HEK293 (cell line): ENCODE data around the gene SPINT2.
A peak's percentile ranks its signal among the peaks of the same experiment; 100 is the strongest.

Source experiments
- CTCF ChIA-PET: fragments of 350-600 bp; formaldehyde crosslinking; extraction: SDS; loops from one replicate; lab custom pipeline; 2021; ENCODE audit warnings: antibody characterized with exemption; lab: Yijun Ruan, JAX
- POLR2A ChIA-PET: fragments of 300-600 bp; formaldehyde crosslinking; extraction: SDS; loops from one replicate; lab custom pipeline; 2020; ENCODE audit warnings: antibody characterized with exemption, inconsistent platforms; lab: Yijun Ruan, JAX
- H3K27ac ChIP-seq: fragments of 200-500 bp; sonication (Bioruptor generic); 2 replicates; pipeline ENCODE4 v1.5.1; 2014; ENCODE audit warnings: low read depth, low read length, control low read depth, inconsistent platforms; ENCODE audit errors: extremely low read depth
- H3K36me3 ChIP-seq, 2 experiments: fragments of 200-500 bp in 1 of 2; sonication (Bioruptor generic) in 1 of 2; 1 replicate in 1 of 2; 2 replicates in 1 of 2; pipeline ENCODE4 v1.5.1; 2014 to 2017; ENCODE audit warnings: inconsistent platforms in 2 of 2, low read length in 2 of 2; ENCODE audit not compliant: control insufficient read depth in 2 of 2, insufficient read depth in 1 of 2
- H3K4me1 ChIP-seq: fragments of 200-500 bp; sonication (Bioruptor generic); 2 replicates; pipeline ENCODE4 v1.5.1; 2014; ENCODE audit warnings: mild to moderate bottlenecking, low read length, inconsistent platforms; ENCODE audit not compliant: control insufficient read depth, insufficient read depth
- H3K4me3 ChIP-seq: 2 replicates; pipeline ENCODE4 v1.5.1; 2011; ENCODE audit warnings: low read depth, mild to moderate bottlenecking, control low read depth, low read length, moderate library complexity
- H3K9me3 ChIP-seq: fragments of 200-500 bp; sonication (Bioruptor generic); 2 replicates; pipeline ENCODE4 v1.5.1; 2014; ENCODE audit warnings: low read depth, low read length, inconsistent platforms; ENCODE audit not compliant: control insufficient read depth, insufficient read depth
- EGR2 ChIP-seq: fragments of 450-650 bp; formaldehyde crosslinking; IDR thresholded peaks from 2 replicates; pipeline ENCODE4 v1.5.1; 2016; ENCODE audit warnings: low read depth, missing biosample characterization, missing genetic modification characterization
- GLIS1 ChIP-seq: fragments of 450-650 bp; formaldehyde crosslinking; IDR thresholded peaks from 2 replicates; pipeline ENCODE4 v1.5.1; 2016; ENCODE audit warnings: missing biosample characterization, missing genetic modification characterization
- GLIS2 ChIP-seq: fragments of 450-650 bp; formaldehyde crosslinking; IDR thresholded peaks from 2 replicates; pipeline ENCODE4 v1.5.1; 2016; ENCODE audit warnings: missing biosample characterization, missing genetic modification characterization
- KLF1 ChIP-seq: fragments of 450-650 bp; formaldehyde crosslinking; IDR thresholded peaks from 2 replicates; pipeline ENCODE4 v1.5.1; 2016; ENCODE audit warnings: missing biosample characterization, missing genetic modification characterization
- KLF7 ChIP-seq: fragments of 450-650 bp; formaldehyde crosslinking; IDR thresholded peaks from 2 replicates; pipeline ENCODE4 v1.5.1; 2016; ENCODE audit warnings: missing biosample characterization, missing genetic modification characterization, borderline replicate concordance
- KLF9 ChIP-seq: fragments of 450-650 bp; formaldehyde crosslinking; IDR thresholded peaks from 2 replicates; pipeline ENCODE4 v1.5.1; 2016; ENCODE audit warnings: missing biosample characterization, missing genetic modification characterization, low read depth
- ZFP3 ChIP-seq: fragments of 450-650 bp; formaldehyde crosslinking; IDR thresholded peaks from 2 replicates; pipeline ENCODE4 v1.5.1; 2016; ENCODE audit warnings: low read depth, missing biosample characterization, missing genetic modification characterization
- ZFP69B ChIP-seq: fragments of 450-650 bp; formaldehyde crosslinking; IDR thresholded peaks from 2 replicates; pipeline ENCODE4 v1.5.1; 2016; ENCODE audit warnings: missing biosample characterization, missing genetic modification characterization
- ZIC2 ChIP-seq: fragments of 450-650 bp; formaldehyde crosslinking; IDR thresholded peaks from 2 replicates; pipeline ENCODE4 v1.5.1; 2016; ENCODE audit warnings: missing biosample characterization, missing genetic modification characterization
- ZNF114 ChIP-seq: fragments of 450-650 bp; formaldehyde crosslinking; IDR thresholded peaks from 2 replicates; pipeline ENCODE4 v1.5.0; 2017; ENCODE audit warnings: missing biosample characterization, missing genetic modification characterization
- ZNF121 ChIP-seq: fragments of 450-650 bp; formaldehyde crosslinking; IDR thresholded peaks from 2 replicates; pipeline ENCODE4 v1.5.1; 2016; ENCODE audit warnings: missing biosample characterization, missing genetic modification characterization
- ZNF335 ChIP-seq: fragments of 450-650 bp; formaldehyde crosslinking; conservative IDR thresholded peaks from 2 replicates; pipeline ENCODE4 v1.5.1; 2016; ENCODE audit warnings: missing biosample characterization, missing genetic modification characterization
- ZNF341 ChIP-seq: fragments of 450-650 bp; formaldehyde crosslinking; IDR thresholded peaks from 2 replicates; pipeline ENCODE4; 2016; ENCODE audit warnings: low read depth, missing biosample characterization, missing genetic modification characterization
- ZNF354C ChIP-seq: fragments of 450-650 bp; formaldehyde crosslinking; IDR thresholded peaks from 2 replicates; pipeline ENCODE4 v1.5.1; 2016; ENCODE audit warnings: missing biosample characterization, missing genetic modification characterization, low read depth, borderline replicate concordance
- ZNF423 ChIP-seq: fragments of 450-650 bp; formaldehyde crosslinking; IDR thresholded peaks from 2 replicates; pipeline ENCODE4 v1.5.1; 2016; ENCODE audit warnings: missing biosample characterization, missing genetic modification characterization
- ZNF433 ChIP-seq: fragments of 450-650 bp; formaldehyde crosslinking; IDR thresholded peaks from 2 replicates; pipeline ENCODE4 v1.5.1; 2016; ENCODE audit warnings: missing biosample characterization, missing genetic modification characterization, low read depth
- ZNF501 ChIP-seq: fragments of 450-650 bp; formaldehyde crosslinking; IDR thresholded peaks from 2 replicates; pipeline ENCODE4 v1.5.1; 2016; ENCODE audit warnings: missing biosample characterization, missing genetic modification characterization
- ZNF658 ChIP-seq: fragments of 450-650 bp; formaldehyde crosslinking; IDR thresholded peaks from 2 replicates; pipeline ENCODE4; 2016; ENCODE audit warnings: missing biosample characterization, missing genetic modification characterization
- ZSCAN23 ChIP-seq: fragments of 450-650 bp; formaldehyde crosslinking; IDR thresholded peaks from 2 replicates; pipeline ENCODE4 v1.5.1; 2016; ENCODE audit warnings: missing biosample characterization, missing genetic modification characterization
- TF ChIP-seq, protein P1 (sequence below): fragments of 450-650 bp; formaldehyde crosslinking; IDR thresholded peaks from 2 replicates; pipeline ENCODE4 v1.5.1; 2016; ENCODE audit warnings: missing biosample characterization, missing genetic modification characterization, borderline replicate concordance
- TF ChIP-seq, protein P2 (sequence below): fragments of 450-650 bp; formaldehyde crosslinking; IDR thresholded peaks from 2 replicates; pipeline ENCODE4 v1.5.1; 2017; ENCODE audit warnings: missing biosample characterization, mild to moderate bottlenecking, missing genetic modification characterization, moderate library complexity

SPINT2 gene

GRCh38 chr19:38304866-38305429 is 40.6 kb downstream of the SPINT2 start (continued):
- TF ChIP-seq KLF1 (tag by site-specific recombination) (peak; percentile 100), GLIS1 (tag by site-specific recombination) (peak; percentile 51; the same call in 1 of the 2 replicates), ZFP69B (0 out of 2 replicates have a peak, but pooled peaks have one; percentile 35), ZIC2 (tag by site-specific recombination) (peak; percentile 54), ZNF335 (tag by site-specific recombination) (peak; percentile 27; the same call in 1 of the 2 replicates), KLF9 (tag by site-specific recombination) (peak; percentile 40; the same call in 1 of the 2 replicates)
- TF ChIP-seq, protein P1, sequence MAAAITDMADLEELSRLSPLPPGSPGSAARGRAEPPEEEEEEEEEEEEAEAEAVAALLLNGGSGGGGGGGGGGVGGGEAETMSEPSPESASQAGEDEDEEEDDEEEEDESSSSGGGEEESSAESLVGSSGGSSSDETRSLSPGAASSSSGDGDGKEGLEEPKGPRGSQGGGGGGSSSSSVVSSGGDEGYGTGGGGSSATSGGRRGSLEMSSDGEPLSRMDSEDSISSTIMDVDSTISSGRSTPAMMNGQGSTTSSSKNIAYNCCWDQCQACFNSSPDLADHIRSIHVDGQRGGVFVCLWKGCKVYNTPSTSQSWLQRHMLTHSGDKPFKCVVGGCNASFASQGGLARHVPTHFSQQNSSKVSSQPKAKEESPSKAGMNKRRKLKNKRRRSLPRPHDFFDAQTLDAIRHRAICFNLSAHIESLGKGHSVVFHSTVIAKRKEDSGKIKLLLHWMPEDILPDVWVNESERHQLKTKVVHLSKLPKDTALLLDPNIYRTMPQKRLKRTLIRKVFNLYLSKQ (tag by site-specific recombination) = no peak

DNA sequence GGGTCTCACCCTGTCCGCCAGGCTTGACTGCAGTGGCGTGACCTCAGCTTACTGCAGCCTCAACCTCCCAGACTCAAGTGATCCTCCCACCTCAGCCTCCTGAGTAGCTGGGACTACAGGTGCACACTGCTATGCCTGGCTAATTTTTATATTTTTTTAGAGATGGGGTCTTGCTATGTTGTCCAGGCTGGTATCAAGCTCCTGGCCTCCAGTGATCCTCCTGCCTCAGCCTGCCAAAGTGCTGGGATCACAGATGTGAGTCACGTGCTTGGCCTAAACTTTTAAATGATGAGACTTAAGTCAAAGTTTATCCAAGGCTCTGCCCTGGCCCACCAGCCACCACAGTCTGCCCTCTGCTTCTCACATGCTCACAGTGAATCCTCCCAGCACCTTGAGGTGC is 41.9 kb downstream of the SPINT2 start:
- peaks cover 13 to 20% of the 10 kb centered on the region in 2 experiments; a peak in 2 of 3 replicates for H3K36me3 ChIP-seq
- ChIA-PET POLR2A (no interaction called here), CTCF (no interaction called here)
- peaks cover 11% of the 10 kb centered on the region for H3K4me1 ChIP-seq
- TF ChIP-seq ZNF121 (peak; percentile 98), KLF7 (no peak)
- H3K27ac ChIP-seq = no peak overlapping the region
- H3K9me3 ChIP-seq = no peaks in the 10 kb centered on the region
- H3K4me3 ChIP-seq = no peak overlapping the region

DNA sequence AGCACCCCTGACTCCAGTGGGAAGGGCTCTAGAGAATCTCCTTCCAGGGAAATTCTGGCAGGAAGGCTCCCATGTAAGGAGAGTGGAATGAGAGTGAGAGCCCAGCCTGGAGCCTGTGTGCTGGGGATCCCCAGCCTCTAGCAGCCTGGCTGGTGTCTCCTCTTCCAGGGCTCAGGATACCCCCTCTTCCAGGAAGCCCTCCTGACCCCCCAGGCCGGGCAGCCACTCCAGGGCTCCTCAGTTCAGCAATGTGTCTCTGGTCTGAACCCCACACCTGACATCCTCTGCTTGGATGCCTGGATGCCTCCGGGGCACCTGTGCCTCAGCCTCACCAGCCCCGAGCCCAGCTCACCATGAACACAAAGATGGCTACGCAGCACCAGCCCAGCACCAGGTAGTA is 42.7 kb downstream of the SPINT2 start:
- H3K4me1 ChIP-seq = peaks cover 11% of the 10 kb centered on the region
- POLR2A ChIA-PET = no interaction called here
- no peaks in the 10 kb centered on the region for H3K9me3 ChIP-seq

GRCh38 chr19:38307597-38307996 is 43.2 kb downstream of the SPINT2 start:
- ChIA-PET CTCF (interaction anchor here (0.5 kb wide), 1 partner anchor 1936 kb away, joined by 3 read pairs; no protein-coding TSS in a partner anchor), POLR2A (interaction anchor here (0.6 kb wide), 1 partner anchor 52 kb away, joined by 8 read pairs; no protein-coding TSS in a partner anchor)
- Histone ChIP-seq H3K27ac (no peak overlapping the region), H3K36me3 (peaks cover 13 to 20% of the 10 kb centered on the region in 2 experiments; a peak in 2 of 3 replicates), H3K9me3 (no peaks in the 10 kb centered on the region), H3K4me3 (no peak overlapping the region), H3K4me1 (peaks cover 11% of the 10 kb centered on the region)
- TF ChIP-seq ZNF114 (tag by site-specific recombination) = no peak
- TF ChIP-seq ZNF423 (tag by site-specific recombination) = no peak
- no peak for TF ChIP-seq ZNF433 (tag by site-specific recombination)
- TF ChIP-seq, protein P2, sequence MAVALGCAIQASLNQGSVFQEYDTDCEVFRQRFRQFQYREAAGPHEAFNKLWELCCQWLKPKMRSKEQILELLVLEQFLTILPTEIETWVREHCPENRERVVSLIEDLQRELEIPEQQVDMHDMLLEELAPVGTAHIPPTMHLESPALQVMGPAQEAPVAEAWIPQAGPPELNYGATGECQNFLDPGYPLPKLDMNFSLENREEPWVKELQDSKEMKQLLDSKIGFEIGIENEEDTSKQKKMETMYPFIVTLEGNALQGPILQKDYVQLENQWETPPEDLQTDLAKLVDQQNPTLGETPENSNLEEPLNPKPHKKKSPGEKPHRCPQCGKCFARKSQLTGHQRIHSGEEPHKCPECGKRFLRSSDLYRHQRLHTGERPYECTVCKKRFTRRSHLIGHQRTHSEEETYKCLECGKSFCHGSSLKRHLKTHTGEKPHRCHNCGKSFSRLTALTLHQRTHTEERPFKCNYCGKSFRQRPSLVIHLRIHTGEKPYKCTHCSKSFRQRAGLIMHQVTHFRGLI (tag by site-specific recombination) = peak; percentile 85

More for the DNA sequence above, 42.7 kb downstream of the SPINT2 start:
- H3K27ac ChIP-seq = no peak overlapping the region
- no peak overlapping the region for H3K4me3 ChIP-seq
- CTCF ChIA-PET = interaction anchor here (0.5 kb wide), 1 partner anchor 1937 kb away, joined by 3 read pairs; no protein-coding TSS in a partner anchor
- TF ChIP-seq ZFP3 (tag by site-specific recombination) (no peak), GLIS2 (tag by site-specific recombination) (no peak), ZNF658 (tag by site-specific recombination) (no peak), ZNF341 (tag by site-specific recombination) (no peak), ZNF501 (tag by site-specific recombination) (no peak), ZNF354C (tag by site-specific recombination) (no peak), EGR2 (tag by site-specific recombination) (no peak), ZSCAN23 (tag by site-specific recombination) (no peak)
- TF ChIP-seq, all 188 proteins: peak for 0
- H3K36me3 ChIP-seq = peaks cover 13 to 20% of the 10 kb centered on the region in 2 experiments; a peak in 2 of 3 replicates
